ENCODE measurements around the gene MDFI.

GRCh38 chr6:41638002-41638934 lies at the start of gene MDFI:
- TF ChIP-seq POLR2AphosphoS5 (IDR thresholded peaks at IDR 0.05): no peak
- no peak for TF ChIP-seq CTCF (IDR thresholded peaks at IDR 0.05)

Measured in esophagus muscularis mucosa (tissue), 3 donors.